HepG2 (cell line): ENCODE results near the gene GPHN.

ENCODE experiments used
- CHD2 ChIP-seq: IDR thresholded peaks from 2 replicates; pipeline ENCODE4 v1.6.1; 2011; ENCODE audit warnings: low read depth, low read length, improper control_type of control experiment
- ERF ChIP-seq: IDR thresholded peaks from 2 replicates; pipeline ENCODE4 v1.6.1; 2018; ENCODE audit warnings: missing biosample characterization, missing genetic modification reagents
- POLR2AphosphoS5 ChIP-seq: IDR thresholded peaks from 2 replicates; pipeline ENCODE4 v1.6.1; 2012; ENCODE audit warnings: low read depth, low read length
- SIN3A ChIP-seq: IDR thresholded peaks from 2 replicates; pipeline ENCODE4 v1.6.1; 2011; ENCODE audit warnings: low read depth, mild to moderate bottlenecking, control low read depth, low read length, borderline replicate concordance
- TCF12 ChIP-seq, 2 experiments: fragments of 450-650 bp in 1 of 2; sonication (generic) in 1 of 2; formaldehyde crosslinking in 1 of 2; IDR thresholded peaks; 2 replicates each; pipeline versions ENCODE4 v1.6.1 to v1.8.0; 2017 to 2022; ENCODE audit warnings: antibody characterized with exemption in 1 of 2, mild to moderate bottlenecking in 1 of 2, missing genetic modification reagents in 1 of 2, moderate library complexity in 1 of 2
- ZFP36 ChIP-seq: fragments of 150-350 bp; IDR thresholded peaks from 2 replicates; pipeline ENCODE4 v1.6.1; 2018; ENCODE audit warnings: borderline replicate concordance, low read length, low read depth; ENCODE audit not compliant: partially characterized antibody
- ZGPAT ChIP-seq: IDR thresholded peaks from 2 replicates; pipeline ENCODE4 v1.6.1; 2016; ENCODE audit warnings: mild to moderate bottlenecking
- ZNF331 ChIP-seq: sonication (generic); formaldehyde crosslinking; IDR thresholded peaks from 2 replicates; pipeline ENCODE4 v1.4.0; 2020; ENCODE audit warnings: missing genetic modification reagents
- ZNF563 ChIP-seq: sonication (generic); formaldehyde crosslinking; IDR thresholded peaks from 2 replicates; pipeline ENCODE4 v1.8.0; 2022; ENCODE audit warnings: mild to moderate bottlenecking, moderate library complexity, missing genetic modification reagents
- ZSCAN29 ChIP-seq: sonication (generic); formaldehyde crosslinking; conservative IDR thresholded peaks from 2 replicates; pipeline ENCODE4 v1.4.0; 2020; ENCODE audit warnings: mild to moderate bottlenecking, missing genetic modification reagents
- TF ChIP-seq, protein P1 (sequence below): sonication (generic); formaldehyde crosslinking; IDR thresholded peaks from 2 replicates; pipeline ENCODE4 v1.5.0; 2020; ENCODE audit warnings: mild to moderate bottlenecking, missing genetic modification reagents, moderate library complexity

- TF ChIP-seq ZFP36 (no peak), ZGPAT (no peak), ZSCAN29 (CRISPR knock-in tag) (no peak), TCF12 (IDR thresholded peaks at IDR 0.05) (no peak), TCF12 (CRISPR knock-in tag; IDR thresholded peaks at IDR 0.05) (no peak), ZNF563 (no peak), CHD2 (no peak), SIN3A (no peak), ERF (CRISPR knock-in tag) (no peak), ZNF331 (CRISPR knock-in tag) (no peak), POLR2AphosphoS5 (no peak)
- TF ChIP-seq, protein P1, sequence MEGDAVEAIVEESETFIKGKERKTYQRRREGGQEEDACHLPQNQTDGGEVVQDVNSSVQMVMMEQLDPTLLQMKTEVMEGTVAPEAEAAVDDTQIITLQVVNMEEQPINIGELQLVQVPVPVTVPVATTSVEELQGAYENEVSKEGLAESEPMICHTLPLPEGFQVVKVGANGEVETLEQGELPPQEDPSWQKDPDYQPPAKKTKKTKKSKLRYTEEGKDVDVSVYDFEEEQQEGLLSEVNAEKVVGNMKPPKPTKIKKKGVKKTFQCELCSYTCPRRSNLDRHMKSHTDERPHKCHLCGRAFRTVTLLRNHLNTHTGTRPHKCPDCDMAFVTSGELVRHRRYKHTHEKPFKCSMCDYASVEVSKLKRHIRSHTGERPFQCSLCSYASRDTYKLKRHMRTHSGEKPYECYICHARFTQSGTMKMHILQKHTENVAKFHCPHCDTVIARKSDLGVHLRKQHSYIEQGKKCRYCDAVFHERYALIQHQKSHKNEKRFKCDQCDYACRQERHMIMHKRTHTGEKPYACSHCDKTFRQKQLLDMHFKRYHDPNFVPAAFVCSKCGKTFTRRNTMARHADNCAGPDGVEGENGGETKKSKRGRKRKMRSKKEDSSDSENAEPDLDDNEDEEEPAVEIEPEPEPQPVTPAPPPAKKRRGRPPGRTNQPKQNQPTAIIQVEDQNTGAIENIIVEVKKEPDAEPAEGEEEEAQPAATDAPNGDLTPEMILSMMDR (CRISPR knock-in tag), result no peak
These were observed 264.2 kb downstream of the GPHN start for GRCh38 chr14:66772146-66772545.
